GM19467 (cell line): ENCODE results near the gene PEX7.
"Not testable (repeated sequence)": the region's sequence is repeated elsewhere in the genome, so short reads cannot be mapped to it uniquely, and the experiment has no call there.

ENCODE experiments used
- ATAC-seq: cut with Tn5 transposase; IDR thresholded peaks from one replicate; pipeline ENCODE4 v1.9.1; 2021; ENCODE audit warnings: mild to moderate bottlenecking, moderate library complexity; ENCODE audit not compliant: unreplicated experiment

PEX7 gene

DNA sequence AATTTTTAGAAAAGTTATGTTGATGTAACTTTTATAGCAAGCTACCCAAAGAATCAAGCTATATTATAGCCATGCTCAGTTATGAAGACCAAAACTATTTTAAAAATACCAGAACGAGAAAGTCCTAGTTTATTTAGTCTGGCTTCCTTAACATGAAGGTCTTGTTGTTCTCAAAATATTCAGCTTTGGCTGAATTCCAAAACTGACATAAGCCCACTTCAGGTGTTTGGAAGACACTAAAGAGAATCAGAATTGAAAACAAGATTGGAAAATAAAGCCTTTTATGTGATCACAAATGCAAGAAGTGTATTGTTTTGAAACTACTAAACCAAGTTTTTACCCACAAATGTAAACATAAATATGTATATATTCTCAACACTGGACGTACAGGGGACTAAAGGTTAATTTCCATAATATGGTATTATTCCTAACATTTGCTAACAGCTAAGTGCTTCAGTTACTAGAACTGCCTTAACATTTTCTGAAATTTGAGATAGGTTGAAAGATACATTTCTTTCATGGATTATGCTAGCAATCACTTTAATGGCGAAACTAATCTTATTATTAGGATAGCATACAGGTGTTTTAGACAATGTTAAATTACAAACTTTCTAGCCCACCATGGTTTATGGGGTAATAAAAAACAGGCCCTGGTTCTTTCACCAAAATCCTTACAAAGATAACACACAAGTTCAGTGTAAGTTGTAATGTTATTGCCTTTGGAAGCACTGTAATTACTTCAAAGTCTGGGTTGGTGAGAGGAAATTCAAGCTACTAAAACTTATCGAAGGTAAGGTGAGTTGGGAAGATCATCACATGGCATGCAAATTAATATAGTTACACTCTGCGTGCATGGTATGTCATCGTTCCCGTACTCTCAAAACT, 31.7 kb upstream of the PEX7 start:
- ATAC-seq: no peak

DNA sequence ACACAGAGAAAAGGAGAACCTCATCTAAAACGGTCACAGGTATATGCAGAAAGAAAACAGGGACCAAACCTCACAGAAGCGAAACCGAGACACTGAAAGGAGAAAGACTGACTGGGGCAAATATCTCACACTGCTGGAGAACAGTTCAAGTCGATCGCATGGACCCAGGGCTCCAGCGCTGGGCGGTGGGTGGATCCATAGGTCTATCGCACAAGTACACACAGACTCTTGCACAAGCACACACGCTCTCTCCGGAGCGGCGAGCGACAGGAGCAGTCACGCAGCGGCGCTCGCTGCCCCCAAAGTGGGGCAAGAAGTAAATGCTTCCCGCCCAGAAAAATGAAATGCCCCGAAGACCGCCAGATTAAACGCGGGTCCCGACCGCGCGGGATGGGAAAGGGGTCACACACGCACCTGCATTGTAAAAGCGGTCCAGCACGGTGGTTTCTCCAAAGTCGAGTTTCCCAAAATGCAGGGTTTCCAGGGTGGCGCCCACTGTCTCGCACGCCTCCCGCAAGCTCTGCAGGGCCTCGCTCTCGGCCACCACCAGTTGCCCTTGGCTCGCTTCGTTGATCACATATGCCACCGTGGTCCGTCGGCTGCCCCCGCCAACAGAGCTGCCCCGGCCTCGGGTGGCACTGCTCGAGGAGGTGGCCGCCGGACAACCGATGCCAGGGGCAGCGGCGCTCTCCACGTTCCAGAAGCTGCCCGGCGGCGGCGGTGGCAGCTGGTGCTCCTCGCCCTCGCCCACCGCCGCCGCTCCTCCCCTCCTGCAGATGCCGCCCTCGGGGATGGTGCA, 30.9 kb upstream of the PEX7 start:
- ATAC-seq: peak; percentile 37

DNA sequence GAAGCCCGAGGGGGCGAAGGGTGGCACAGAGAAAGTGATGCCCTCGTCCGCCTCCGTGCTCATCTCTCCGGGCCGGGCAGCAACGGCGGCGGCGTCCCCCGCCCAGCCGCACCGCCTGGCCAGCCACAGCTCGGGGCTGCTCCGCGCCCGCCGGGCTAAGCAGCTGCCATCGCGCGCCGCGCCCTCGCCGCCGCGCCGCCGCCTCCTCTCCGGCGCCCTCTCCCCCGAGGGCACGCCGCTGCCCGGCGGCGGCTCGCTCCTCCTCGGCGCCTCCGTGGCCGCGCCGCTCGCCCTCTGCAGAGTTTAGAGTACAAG, 30.3 kb upstream of the PEX7 start:
- no peak for ATAC-seq

DNA sequence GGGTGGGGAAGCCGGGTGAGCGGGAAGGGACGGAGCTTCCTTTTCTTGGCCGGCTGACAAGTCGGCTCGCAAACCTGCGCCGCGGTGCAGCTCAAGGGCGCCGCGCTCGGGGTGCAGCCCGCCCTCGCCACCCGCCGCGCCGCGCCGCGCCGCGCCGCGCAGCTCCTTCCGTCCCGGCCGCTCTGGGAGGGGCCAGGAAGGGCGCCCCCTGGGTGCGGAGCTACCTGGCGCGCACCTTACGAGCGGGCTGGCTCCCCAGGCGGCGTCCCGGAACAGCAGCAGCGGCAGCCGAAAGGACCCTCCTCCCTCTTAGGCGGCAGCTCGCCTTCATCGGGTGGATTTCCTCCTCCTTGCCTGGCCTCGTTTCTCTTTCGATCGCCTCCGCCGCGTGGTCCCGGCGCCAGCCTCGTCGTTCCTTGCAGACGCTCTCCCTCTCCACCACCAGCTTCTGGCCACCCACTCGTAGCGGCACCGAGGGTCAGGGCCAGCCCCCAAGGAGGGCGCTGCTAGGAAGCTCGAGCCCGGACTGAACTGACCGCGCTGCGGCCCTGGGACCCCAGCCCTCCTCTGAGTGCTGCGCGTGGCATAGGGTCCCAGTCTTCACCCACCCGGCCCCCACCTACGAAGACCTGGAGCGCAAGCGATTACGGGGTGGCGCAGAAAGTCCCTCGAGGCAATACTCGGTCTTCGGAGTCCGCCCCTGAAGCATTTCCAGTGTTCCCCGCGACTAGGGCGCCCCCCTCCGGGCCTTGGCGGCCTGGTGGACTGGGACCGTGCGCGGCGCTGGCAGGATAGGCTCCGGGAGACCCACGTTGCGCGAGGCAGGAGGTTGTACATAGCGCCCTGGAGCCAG, 29.8 kb upstream of the PEX7 start, which contains the start of gene MAP3K5:
TSS of gene MAP3K5 (minus strand) at position 68 of the 853 bp plus-strand sequence. CDS start 320 bp downstream, outside the sequence.
- ATAC-seq: peak; percentile 59

DNA sequence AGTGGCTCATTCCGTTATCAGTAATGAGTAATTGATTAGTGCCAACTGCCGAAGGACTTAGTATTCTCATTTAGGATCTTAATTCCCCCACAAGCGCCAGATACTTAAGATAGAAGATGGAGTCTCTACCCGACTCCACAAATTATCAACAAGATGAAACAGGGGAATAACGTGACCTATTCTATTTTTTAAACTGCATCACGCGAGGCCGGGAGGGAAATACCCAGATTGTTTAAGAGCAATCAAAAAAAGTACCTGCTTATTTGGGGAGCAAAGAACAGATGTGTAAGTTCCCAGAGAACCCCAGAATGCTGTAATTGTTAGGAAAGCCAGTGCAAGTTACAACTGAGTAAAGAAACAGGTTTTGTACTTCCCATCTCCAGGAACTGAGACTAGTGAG, 29.0 kb upstream of the PEX7 start:
- no peak for ATAC-seq

DNA sequence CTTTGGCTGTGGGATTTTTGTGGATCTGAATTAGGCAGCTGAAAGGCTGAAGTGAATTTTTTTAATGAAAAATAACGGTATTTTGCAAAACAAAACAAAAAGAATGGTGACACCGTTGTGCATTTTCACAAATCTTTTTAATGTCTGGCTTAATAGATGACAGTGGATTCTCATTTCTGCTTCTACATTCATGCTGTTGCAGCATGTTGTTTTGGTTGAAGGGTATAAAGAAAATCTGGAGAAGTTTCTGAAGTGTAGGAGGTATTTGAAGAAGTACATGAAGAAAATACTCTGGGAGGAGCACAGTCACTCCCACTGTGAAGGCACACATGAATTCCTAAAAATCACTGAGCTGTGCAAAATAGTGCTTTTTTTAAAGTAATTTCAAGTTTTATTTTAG, 27.0 kb upstream of the PEX7 start:
- ATAC-seq: no peak

DNA sequence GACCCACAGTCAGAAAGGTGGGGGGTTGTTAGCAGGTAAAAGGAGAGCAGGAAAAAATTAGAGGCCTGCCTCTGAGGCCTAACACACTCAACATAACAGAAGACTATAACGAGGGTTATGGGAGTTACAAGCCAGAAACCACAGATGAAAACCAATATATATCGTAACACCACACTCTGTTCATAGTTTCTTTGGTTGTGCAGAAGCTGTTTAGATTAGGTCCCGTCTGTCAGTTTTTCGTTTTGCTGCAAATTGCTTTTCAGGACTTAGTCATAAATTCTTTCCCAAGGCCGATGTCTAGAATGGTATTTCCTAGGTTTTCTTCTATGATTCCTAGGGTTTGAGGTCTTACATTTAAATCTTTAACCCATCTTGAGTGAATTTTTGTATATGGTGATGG, 26.4 kb upstream of the PEX7 start:
- ATAC-seq: no peak

DNA sequence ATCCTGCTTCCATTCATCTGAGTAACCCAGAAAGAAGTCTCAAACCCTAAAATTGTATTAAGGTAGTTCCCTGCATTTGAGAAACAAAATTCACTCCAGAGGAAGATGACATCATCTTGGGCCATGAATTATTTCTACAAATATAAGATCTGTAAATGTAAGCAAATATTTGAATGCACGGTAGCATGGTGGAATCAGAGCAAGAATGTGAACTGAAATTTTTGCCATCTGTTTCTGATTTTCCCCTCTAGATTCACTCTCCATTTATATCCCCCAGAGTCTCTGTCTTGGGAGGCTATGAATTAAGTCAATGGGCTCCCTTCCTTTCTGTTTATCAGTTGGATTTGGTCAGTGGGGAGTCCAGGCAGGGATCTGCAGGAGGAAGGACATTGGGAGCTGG, 24.3 kb upstream of the PEX7 start:
- no peak for ATAC-seq

DNA sequence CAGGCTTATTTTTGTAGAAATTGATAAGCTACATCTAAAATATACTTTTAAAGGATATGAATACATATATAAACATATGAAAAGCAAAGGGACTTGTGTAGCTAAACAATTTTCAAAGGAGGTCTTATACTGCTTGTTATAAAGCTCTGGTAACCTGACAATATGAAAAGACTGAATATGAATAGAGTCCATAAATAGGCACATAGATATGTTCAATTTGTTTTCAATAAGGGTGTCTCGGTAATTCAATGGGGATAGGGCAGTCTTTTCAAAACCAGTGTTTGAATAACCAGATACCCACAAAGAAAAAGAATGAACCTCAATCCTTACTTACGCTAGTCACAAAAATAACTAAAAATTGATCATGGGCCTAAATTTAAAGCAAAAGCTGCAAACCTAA, 20.8 kb upstream of the PEX7 start:
- no peak for ATAC-seq

DNA sequence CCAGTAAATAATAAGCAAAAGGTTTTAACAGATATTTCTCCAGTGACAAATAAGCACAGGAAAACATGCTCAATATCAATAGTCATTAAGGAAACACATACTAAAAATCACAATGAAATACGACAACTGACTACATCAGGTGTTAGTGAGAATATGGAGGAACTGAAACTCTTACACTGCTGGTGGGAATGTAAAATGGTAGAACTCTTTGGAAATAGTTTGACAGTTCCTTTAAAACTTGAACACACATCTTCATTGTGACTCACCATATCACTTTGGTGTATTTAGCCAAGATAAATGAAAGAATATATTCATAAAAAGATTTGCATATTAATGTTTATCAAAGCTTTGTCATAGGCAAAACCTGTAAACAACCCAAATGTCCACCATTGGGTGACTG, 18.8 kb upstream of the PEX7 start:
- ATAC-seq: no peak

DNA sequence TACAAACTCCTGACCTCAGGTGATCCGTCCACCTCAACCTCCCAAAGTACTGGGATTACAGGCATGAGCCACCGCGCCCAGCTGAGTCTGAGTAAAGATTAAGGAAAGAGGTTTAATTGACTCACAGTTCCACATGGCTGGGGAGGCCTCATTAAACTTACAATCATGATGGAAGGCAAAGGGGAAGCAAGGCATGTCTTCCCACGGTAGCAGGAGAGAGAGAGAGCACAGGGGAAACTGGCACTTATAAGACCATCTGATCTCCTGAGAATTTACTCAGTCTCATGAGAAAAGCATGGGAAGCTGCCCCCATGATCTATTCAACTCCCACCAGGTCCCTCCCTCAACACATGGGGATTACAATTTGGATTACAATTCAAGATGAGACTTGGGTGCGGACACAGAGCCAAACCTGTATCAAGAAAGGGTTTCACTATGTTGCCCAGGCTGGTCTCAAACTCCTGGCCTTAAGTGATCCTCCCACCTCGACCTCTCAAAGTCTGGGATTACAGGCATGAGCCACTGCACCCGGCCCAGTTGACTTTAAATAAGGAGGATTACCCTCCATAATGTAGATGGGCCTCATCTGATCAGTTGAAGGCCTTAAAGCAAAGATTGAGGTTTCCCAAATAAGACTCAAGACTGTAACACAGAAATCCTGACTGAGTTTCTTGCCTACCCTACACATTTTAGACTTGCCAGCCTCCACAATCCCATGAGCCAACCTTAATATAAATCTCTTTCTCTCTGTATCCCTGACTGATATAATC, 13.1 kb upstream of the PEX7 start:
- no peak for ATAC-seq

DNA sequence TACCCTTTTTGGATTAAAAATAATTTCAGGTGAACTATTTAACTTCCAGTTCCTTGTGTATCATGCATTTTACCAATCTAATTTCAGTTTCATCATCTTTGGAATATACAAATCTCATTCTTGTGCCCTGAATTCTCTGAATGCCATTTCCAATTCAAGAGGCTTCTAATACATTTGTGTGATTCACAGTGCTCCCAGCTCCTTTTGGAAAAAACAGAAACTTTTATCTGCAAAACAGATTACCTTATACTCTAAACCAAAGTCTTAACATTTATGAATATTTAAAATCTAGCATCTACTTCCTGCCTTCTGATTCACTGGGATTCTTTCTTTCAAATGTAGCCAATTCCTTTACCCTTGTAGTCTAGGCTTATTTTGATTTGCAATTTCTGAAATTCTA, 11.1 kb upstream of the PEX7 start:
- ATAC-seq: no peak

DNA sequence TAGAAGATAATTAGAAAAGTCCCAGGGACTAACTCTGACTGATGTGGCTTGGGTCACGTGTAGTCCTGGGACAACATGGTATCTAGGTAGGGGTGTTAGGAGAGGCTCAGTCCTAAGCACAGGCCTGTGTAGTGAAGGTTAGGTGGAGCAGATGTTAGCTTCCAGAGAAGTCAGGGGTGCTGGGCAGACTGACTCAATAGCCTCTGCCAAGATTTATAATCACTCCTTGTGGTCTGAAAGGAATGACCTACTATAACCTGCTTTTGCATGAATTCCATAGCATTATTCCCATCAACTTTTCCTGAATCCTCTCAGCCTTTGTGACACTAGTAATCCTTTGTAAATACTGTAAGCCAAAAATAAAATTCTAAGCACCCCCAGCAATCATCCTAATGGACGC, 10.2 kb upstream of the PEX7 start:
- no peak for ATAC-seq

DNA sequence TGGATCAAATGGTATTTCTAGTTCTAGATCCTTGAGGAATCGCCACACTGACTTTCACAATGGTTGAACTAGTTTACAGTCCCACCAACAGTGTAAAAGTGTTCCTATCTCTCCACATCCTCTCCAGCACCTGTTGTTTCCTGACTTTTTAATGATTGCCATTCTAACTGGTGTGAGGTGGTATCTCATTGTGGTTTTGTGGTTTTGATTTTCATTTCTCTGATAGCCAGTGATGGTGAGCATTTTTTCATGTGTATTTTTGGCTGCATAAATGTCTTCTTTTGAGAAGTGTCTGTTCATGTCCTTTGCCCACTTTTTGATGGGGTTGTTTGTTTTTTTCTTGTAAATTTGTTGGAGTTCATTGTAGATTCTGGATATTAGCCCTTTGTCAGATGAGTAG, 6.8 kb upstream of the PEX7 start:
- ATAC-seq: not testable (repeated sequence)

DNA sequence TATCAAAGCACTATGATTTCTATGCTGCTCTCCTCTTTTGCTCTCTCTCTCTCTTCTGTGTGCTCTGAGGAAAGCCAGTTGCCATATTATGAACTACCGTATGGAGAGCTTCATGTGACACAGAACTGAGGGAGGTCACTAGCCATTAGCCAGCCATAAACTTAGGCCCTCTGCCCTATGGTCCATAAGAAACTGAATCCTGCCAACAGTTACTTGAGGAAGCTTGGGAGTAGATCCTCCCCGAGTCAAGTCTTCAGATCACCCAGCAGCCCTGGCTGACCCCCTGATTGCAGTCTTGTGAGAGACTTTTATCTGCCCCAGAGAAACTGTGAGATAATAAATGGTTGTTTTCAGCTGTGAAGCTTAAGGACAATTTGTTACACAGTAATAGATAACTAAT, 5.7 kb upstream of the PEX7 start:
- ATAC-seq: no peak

DNA sequence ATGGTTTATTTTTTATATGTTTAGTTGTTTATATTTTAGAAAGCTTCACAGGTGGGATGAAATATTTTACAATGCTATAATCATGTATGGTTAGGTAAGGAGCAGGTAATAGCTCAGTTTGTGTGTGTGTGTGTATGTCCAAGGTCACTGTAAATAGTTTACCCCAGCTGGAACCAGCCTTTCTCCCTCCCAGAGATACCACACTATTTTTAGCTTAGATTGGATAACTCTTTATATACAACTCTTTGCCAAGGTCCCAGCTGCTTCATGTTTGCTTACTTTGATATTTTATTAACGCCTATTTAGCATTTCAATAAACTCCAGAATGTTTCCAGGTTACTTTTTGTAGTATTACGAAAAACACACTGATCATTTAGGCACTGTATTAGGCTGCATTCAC, 1.8 kb upstream of the PEX7 start:
- ATAC-seq: no peak

DNA sequence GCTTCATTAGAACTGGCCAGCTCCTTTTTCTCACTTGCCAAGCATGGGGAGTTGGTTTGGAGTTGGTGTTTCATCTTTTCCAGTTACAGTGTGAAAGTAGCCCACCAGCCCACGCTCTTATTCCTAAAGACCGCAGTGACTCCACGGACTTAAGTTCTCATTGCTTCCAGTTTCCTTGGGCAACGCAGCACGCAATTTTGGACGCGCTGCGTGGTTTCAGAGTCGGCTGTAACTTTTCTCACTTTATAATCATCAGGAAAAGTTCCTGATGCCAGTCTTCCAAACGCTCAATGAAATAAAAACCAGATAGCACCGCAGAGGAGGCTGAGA, 381 bp upstream of the PEX7 start:
- ATAC-seq: peak; percentile 0

DNA sequence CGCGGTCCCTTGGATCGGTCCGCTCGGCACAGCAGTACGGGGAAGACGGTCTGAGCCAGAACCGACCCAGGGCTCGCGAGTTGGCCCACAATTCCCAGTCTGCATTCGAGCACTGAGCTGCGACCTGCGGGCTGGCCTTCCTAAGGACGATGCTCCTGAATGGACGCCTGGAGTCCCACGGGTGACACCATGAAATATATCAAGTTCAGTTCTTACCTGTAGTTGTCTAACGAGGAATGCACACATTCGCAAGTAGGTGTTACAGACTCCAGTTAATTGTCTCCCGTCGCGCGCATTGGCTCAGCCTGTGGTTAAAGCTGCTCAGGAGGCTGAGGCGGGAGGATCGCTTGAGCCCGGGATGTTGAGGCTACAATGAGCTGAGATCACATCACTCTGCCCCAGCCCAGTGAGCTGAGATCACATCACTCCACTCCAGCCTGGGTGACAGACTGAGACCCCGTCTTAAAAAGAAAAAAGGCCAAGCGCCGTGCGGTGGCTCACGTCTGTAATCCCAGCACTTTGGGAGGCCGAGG, 802 bp downstream of the PEX7 start:
- ATAC-seq: no peak

DNA sequence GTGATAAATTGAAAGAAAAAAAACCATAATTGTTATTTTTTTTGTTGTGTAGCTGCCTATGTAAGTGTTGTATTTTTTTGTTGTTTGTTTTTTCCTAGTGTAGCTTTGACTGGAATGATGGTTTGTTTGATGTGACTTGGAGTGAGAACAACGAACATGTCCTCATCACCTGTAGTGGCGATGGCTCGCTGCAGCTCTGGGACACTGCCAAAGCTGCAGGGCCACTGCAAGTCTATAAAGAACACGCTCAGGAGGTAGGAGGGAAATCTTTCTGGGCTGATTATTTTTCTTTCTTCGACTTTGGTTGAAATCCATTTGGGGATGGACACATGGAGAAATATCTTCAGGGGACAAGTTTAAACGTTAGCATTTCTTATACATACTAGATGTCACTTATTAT, 3.8 kb downstream of the PEX7 start:
- ATAC-seq: no peak

DNA sequence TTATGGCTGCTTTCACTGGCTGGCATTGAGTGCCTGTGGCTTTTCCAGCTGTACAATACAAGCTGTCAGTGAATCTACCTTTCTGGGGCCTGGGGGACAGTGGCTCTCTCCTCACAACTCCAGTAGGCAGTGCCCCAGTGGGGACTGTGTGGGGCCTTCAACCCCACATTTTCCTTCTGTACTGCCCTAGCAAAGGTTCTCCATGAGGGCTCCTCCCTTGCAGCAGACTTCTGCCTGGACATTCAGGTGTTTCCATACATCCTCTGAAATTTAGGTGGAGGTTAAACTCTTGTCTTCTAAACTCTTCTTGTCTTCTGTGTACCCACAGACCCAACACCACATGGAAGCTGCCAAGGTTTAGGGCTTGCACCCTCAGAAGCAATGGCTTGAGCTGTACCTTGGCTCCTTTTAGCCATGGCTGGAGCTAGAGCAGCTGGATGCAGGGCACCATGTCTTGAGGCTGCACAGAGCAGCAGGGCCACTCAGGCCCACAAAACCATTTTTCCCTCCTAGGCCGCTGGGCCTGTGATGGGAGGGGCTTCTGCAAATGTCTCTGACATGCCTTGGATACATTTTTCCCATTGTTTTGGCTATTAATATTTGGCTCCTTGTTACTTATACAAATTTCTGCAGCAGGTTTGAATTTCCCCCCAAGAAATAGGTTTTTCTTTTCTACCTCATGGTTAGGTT, 9.6 kb downstream of the PEX7 start:
- no peak for ATAC-seq
